Activated CD4-positive, CD25-positive, alpha-beta regulatory T cell (primary cell): ENCODE measurements around the gene IPCEF1.
"Not testable (repeated sequence)": the region's sequence is repeated elsewhere in the genome, so short reads cannot be mapped to it uniquely, and the experiment has no call there.

ENCODE experiments used
- DNase-seq, 4 experiments: peaks; one replicate each; lab custom pipeline; 2025; lab: John Stamatoyannopoulos, UW

Gene IPCEF1

DNA sequence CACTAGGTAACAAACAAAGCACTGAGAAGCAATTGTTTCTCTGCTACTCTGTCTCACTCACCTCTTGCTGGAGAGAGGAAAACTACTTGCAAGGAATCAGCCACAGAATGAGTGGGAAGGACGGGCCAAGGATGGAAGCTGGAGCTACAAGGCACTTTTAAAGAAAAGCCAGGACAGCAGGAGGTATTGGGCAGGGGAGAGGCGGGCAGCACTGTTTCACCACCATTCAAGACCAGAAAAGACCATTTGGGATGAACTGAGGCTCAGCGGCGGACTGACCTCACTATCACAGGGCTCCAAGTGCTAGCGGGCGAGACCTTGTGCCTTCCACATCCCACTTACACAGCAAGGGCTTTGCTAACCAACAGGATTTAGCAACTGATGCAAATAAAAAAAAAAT lies 137.4 kb downstream of the IPCEF1 start:
- DNase-seq = no peak

DNA sequence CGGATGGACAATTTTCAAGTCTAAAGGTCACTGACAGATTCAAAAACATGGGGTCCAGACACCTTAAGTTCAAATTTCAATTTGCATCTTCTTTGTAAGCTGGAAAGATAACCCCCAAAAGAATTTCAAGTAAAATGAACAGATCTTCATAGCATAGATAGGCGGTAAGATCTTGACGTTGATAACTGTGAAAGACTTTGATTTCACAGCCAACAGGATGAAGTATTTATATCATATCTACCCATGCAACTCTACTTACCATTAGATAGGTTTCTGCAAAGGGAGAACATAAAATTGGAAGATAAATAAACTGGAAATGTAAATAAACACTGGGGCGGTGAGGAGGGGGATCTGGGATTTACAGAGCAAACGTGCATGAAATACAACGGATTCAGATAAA lies 137.8 kb downstream of the IPCEF1 start:
- DNase-seq = no peak

DNA sequence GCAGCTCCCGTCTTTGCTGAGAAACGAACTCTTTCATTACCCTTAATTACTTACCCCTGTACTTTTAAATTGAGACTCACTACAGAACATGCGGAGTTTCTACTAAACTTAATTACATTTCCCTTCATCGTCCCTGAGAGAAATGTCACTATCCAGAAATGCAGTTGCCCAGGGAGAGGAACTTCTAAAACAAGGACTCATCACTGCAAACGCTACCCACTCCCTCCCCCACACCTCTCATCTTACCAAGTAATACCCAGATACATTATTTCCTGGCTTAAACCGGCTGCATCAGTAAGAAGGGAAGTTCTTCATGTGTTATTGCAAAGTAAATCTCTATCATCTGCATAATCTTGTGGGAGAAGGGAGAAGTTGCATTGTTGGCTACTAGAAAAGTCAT lies 138.3 kb downstream of the IPCEF1 start:
- no peak for DNase-seq

DNA sequence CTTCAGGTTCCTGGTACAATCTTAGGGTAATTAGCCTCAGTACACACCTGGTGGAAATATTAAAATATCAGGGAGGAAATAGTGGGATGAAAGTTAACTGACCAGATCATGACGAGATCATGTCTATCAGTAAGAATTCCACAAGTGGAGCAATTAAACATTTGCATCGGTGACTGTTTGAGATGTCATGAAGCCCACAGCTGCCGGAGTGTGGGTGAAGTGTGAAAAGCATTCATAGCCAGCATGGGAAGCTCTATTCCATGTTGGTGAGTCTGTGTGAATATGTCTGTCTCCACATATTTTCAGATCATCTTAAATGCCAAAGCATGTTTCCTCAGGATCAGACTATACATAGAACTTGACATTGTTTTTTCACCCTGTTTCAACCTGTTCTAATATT lies 142.8 kb downstream of the IPCEF1 start:
- DNase-seq = no peak

DNA sequence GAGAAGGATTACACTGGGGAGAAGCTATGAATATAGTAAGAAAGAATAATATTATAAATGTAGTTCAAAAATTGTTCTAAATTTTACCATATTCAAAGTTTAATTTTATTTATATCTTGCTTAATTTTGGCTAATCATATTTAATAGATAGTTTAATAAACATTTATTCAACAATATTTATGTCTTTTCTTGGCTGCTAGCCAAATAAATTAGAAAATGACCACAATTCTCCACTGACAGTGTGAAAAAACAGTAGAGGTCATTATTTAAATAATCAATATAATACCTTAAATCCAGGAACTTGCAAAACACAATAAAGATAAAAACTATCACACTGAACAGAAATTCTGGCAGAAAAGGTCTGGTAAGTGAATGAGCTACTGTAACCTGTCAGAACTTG lies 145.9 kb downstream of the IPCEF1 start:
- no peak for DNase-seq

DNA sequence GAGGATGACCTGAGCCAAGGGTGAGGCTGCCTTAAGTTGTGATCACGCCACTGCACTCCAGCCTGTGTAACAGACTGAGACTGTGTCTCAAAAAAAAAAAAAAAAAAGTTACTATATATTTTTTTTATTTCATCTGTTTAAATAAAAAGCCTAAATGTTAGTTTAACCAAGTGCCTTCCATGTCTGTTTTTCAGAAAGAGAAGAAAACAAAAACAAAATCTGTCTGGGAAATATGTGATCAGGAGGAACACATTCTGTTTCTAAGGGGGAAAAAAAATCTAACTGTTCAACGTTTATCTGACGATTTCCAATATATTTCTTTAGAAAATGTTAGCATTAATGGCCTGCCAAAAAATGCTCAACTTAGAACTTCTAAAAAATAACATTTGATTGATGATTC lies 147.0 kb downstream of the IPCEF1 start:
- no peak for DNase-seq

DNA sequence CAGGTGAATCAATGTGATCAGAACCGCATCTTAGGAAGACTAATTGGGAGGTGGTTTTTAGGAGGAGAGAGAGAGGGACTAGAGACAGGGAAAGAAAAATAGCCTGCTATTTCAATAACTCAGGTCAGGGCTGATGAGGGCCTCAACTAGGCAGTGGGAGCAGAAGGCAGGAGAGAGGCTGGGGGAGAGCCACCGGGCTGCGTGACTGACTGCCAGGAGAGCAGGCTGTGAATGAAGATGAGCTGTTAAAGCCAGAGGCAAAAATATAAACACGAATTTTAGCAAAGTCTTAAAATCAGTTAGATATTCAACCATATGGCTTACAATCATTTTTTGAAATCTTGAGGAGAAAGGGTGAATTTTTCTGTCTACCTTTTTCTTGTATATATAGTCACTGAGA lies 149.6 kb downstream of the IPCEF1 start:
- DNase-seq = no peak

DNA sequence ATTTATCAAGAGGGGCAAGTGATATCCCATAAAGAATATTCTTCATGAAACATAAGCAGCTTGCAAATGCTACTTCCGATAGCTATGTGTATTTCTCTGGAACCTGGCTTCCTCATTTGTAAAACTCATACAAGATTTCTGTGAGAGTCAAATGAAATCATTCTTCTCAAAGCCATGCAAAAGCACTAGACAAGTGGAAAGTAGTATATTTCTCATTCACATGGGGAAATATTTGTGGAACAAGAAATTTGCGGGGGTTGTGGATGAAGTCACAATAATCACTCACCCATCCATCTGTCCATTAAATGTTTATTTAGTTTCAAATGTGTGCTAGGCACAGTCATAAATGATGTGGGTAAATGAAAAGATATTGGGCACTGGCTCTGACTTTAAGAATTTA lies 150.5 kb downstream of the IPCEF1 start:
- no peak for DNase-seq

DNA sequence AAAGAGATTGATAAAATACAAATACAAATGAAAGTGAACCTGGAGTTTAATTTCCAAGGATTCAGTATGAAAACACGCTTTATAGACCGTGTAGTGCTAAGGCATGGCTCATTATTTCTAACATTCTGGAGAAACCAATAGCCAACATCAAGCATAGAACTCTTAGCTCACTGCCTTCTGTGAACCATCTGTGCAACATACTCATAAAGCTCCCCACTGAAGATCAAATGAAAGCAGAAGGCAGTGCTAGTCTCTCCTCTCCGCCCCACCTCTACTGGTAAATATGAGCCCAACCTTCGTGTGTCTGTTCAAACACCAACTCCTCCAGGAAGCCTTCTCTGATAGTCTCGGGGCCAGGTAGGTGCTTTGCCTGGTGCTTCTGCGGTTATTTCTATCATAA lies 153.6 kb downstream of the IPCEF1 start:
- no peak for DNase-seq

DNA sequence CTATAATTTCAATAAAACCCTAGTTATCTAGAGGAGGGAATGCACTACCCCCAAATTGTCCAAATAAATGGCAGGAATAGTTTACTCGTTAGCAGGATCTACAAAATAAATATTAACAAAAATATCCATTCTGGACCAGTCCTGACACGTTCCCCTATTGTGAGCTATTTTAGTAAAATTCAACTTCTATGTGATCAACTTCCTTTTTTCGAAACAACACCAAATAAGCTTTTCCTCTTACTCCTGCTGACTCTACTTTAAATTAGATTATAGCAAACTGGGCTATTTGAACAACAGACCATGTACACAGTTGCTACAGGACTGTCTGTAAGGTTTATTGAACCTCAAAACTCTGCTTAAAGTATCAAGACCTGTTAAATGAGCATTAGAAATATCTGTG lies 154.3 kb downstream of the IPCEF1 start:
- DNase-seq = no peak

DNA sequence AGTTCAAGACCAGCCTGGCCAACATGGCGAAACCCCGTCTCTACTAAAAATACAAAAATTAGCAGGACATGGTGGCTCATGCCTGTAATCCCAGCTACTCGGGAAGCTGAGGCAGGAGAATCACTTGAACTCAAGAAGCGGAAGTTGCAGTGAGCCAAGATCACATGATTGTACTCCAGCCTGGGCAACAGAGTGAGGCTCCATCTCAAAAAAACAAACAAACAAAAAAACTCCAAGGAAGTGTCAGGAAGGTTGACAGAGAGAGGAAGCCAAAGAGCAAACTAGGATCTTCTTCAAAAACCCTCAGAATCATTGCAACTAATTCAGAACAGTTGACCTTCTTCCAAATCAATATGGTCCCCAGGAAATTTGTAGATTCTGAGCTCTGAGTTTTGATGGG lies 154.9 kb downstream of the IPCEF1 start:
- DNase-seq = not testable (repeated sequence)

DNA sequence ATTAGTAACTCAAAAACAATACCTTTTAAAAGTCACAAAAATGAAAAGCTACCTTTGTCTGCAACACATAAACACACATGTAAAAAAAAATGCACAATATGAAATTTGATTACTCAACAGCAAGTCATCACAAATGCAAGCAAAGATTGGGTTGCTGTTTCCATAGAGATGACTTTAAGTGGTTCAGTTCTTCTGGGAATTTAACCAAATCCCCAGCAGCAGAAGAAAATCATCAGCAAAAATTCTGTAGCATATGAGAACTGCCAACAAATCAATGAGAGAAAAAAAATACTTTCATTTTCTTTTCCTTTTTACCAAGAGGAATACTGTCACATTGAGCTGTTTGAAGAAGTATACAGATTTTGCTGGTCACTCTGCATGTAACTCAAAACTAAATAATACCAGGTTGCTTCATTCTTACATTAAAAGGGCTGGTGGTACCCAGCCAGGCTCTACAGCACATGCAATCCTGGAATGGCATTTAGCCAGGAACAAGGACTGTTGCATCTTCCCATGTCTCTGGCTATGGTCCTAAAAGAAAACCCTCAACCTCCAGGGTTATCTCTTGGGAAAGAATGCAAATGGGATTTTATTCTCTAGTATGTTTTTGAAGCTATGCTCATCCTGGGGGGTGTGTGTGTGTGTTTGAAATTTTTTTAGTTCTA lies 159.3 kb downstream of the IPCEF1 start:
- no peak for DNase-seq

DNA sequence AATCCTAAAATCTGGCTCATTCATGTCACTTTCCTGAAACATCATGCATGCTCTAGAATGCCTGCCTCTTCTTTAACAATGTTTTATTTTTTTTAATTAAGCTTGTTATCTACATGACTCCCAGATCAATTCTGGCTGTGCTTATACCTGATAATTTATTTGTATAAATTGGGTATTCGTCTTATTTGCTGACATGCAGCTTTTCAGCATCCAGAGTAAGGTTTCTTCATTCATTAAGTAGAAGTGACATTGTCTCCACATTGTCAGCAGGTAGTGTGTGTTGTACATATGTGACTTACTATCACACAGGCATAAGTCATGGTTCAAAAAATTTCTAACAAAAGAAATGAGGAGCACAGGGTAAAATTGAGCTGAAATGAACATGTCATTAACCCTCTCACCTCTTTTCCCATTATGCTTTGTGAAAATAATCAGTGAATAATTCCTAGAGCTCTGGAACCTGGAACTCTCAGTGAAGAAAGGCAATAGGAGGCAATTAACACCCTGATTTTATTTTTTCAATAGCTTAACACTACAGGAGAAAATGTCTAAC lies 160.2 kb downstream of the IPCEF1 start:
- no peak for DNase-seq

DNA sequence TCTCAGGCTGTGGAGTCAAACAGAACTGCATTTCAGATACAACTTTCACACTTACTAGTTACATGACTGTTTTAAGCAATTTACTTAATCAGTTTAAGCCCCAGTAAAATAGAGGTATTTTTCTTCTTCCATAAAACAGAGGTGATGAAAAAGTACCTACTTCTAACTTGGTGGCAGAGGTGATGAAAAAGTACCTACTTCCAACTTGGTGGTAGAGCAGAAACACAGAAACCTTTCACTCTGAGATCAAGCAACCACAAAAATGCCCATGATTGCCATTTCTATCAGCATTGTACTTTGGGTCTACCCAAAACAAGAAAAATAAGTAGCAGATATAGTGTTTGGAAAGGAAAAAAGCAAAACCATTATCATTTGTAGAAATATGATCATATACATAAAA lies 168.9 kb downstream of the IPCEF1 start:
- DNase-seq = no peak

DNA sequence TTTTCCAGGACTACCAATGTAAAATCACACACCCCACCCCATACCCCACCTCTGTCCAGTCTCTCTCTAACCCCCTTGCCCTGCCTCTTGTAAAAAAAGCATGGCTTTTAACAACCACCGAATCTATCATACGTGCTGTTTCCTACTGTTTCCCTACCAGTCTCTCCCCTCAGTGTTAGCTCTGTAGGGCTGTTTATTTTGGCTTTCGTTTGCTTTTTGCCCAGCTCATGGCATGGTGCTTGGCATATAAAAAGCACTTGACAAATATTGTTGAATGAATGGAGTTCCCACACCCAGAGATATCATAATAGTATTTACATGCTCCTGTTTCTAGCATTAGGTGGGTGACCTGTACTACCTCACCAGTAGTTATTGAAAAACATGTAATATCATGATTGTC lies 169.4 kb downstream of the IPCEF1 start:
- DNase-seq = no peak

DNA sequence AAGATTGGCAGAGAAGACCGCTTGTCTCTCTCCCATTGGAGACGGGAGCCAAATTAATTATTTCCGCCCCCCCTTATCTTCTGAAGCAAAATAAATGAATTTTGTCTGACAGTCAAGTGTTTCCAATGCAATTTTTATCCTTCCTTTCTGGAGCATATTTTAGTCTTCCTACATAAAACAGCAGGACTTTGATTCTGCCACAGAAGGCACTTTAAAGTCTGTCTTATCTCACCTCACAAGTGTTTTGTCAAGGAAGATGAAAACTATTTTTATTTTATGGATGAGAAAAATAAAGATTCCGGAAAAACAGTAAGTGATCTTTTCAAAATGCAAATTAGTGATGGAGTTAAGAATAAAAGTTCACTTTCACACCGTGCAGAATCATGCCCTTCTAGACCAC lies 177.2 kb downstream of the IPCEF1 start:
- DNase-seq = no peak

DNA sequence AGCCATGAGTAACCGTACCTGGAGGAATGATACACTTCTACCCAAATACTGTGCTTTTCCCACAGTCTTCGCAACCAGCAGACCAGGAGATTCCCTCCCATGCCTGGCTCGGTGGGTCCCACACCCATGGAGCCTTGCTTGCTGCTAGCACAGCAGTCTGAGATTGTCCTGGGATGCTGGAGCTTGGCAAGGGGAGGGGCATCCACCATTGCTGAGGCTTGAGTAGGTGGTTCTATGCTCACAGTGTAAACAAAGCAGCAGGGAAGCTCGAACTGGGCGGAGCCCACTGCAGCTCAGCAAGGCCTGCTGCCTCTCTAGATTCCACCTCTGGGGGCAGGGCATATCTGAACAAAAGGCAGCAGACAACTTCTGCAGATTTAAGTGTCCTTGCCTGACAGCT lies 184.2 kb downstream of the IPCEF1 start:
- DNase-seq = not testable (repeated sequence)

DNA sequence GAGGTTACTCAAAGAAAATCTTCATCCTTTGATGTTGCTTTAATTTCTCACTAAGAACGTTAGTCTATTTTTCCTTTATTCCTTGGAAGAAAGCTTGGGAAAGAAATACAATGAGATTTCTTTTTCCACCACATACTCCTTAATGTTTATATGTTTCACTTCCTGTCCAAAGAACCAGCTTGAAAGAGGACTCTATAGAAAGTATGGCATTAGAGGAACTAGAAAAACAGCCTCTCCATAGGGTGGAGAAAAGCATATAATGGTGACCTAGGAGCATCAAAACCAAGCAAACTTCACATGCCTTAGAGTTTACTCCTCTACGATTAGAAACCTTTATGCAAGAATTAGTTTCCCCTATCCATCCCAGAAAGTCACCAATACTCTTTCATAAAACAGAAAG lies 186.5 kb downstream of the IPCEF1 start:
- no peak for DNase-seq

DNA sequence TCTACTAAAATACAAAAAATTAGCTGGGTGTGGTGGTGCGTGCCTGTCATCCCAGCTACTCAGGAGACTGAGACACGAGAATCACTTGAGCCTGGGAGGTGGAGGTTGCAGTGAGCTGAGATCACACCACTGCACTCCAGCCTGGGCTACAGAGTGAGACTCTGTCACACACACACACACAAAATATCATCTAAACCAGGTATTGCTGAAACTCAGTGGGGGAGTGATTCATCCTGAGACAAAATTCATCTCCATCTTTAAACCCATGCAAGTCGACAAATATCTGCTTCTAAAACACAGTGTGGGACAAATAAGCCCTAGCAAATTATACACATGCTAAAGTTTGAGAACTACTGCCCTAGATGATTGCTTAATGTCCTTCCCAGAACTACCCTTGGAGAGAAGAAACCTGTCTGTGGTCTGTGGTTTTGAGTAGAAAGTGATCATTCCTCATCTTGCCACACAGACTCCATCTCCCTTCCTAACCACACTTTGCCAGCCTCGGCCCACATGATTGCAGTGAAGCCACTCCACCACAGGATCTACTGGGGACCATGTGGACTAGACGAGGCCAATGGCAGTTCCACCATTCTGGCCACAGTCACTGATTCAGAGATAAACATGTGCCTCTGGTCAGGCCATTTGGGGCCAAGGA lies 187.3 kb downstream of the IPCEF1 start:
- no peak for DNase-seq

DNA sequence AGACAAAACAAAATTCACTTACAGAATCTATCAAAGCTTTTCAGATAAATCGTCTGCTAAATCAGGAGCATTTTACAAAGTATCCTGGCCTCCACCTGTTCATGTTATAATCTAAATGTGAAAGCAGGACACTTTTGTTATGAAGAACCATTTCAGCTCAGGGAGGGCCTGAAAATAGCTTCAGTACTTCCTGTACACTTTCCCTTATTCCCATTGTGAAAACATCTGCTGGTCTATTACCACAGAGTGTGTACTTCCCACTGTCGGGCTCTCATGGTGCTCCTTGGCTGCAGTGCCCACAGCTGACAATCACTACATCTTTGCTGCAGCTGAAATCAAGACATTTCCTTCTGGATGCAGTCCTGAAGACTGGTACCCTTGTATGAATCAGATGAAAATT lies 189.5 kb downstream of the IPCEF1 start:
- DNase-seq = no peak

DNA sequence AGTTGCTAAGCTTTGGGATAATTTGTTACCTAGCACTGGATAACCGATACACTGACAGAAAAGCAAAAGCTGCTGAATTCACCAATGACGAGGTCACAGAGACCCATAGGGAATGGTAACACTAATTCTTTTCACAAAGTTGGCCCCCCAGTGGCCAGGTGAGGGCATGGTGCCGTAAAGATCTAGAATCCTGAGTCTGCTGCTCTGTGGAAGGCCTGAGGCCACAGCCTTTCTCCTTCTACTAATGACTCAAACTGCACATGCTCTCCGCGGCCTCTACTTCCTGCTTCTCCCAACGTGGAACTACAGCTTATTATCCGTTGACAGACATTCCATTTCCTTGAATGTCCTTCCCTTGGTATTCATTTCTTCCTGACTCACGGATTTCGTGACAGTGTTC lies 190.5 kb downstream of the IPCEF1 start:
- DNase-seq = no peak

DNA sequence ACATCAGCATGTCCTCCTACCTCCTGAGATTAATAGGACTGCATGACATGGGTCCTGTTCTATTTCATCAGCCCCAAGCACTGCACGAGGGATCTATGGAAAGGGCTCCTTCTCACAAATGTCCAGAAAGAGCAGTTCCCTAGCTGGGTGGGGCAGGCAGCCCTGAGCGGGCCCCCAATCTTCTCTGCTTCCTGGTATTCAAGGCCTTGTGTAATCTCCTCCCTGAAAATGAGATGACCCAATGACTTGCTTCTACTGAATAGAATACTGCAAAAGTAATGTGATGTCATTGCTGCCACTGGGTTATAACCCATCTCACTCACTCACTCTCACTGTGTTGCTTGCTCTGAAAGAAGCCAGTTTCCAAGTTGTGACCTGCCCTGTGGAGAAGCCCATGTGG lies 191.1 kb downstream of the IPCEF1 start:
- no peak for DNase-seq

DNA sequence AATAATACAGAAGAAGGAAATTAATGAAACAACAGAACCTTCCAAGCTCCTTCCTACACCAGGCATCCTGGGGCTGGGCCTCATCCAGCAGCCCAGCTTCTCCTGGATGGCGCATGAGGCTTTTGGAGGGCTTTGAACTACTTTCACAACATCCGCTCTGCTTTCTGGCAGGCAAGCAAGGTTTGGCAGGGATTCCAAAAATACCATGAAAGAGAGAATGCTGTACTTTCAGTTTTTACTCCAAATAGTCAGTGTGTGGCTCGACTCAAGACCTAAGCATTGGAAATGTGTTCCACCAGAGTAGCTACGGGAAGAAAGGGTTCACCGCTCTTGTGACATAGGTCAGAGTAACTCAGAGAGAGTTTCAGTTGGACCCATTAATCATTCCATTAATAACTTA lies 192.2 kb downstream of the IPCEF1 start:
- no peak for DNase-seq

DNA sequence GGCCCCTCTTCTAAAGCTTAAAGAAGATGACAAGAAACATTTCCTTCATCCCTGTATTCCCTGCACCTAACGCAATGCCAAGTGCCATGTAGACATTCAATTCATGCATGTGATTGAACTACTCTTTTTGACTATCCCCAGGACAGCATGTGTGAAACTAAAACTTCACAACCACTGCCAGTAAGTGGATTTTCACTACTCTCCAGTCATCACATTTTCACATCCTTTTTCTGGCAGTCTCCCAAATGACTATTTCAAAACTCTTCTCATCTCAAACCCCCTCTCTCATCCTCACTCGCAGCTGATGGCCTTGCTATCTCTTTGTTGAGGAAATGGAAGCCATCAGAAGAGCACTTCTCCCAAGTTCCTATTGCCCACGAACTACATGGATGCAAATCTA lies 194.9 kb downstream of the IPCEF1 start:
- DNase-seq = no peak
